Measurements from ENCODE around the gene CENPN. TPM values are rescaled to one million over a fixed set of nuclear protein-coding genes. Genes with fewer than 3 reads are reported as not detected.

The CENPN gene
- polyA plus RNA-seq, 3 donors = 2.5 to 4.9 (median 4.4) TPM

DNA sequence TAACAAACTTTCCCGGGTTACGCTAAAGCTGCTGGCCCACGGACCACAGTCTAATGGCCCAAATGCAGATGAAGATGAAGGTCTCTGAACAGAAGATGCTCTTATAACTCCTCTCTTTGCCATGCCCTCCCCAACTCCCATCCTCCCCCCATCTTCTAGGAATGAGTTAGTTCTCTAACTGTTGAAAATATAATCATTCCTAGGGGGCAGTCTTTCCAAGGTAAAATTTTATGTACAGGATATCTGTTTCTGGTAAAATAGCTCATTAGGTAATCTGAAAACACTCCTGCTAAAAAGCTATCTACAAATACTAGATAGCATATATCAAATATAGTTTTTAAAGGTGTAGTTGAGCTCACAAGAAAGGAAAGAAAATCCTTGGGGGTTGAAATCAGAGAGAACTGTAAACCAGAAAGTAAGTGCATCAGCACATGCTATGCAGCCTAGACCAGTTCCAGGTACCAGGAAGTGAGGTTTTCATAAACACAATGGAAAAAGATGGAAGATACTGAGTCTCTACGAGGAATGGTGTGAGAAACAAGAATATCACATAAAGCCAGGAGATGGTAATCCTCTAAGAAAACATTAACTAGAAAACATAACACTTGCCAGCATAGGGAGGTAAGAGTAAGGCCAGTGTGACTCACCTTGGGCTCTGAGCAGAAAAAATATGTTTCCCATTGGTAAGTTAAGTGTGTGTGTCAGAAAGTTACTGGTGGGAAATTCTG lies 38.5 kb upstream of the CENPN start:
- Histone ChIP-seq H3K9ac (ENCODE audit: insufficient read depth, low read length, poor library complexity, severe bottlenecking) (no peak overlapping the region), H3K27me3 (ENCODE audit: control insufficient read depth in 2 of 2, insufficient read depth in 2 of 2, low read length in 2 of 2) (no peaks in the 10 kb centered on the region), H3K36me3 (replicated peaks in 1 of 2; ENCODE audit: control insufficient read depth in 1 of 2, insufficient read depth in 2 of 2, low read length in 2 of 2) (peaks cover 0 to 10% of the 10 kb centered on the region in 2 donors), H3K9me3 (replicated peaks in 1 of 2; ENCODE audit: control insufficient read depth in 1 of 2, insufficient read depth in 1 of 2, low read length in 2 of 2) (no peaks in the 10 kb centered on the region), H2AFZ (ENCODE audit: insufficient read depth, low read depth, low read length, poor library complexity, severe bottlenecking) (no peak overlapping the region), H3K4me2 (replicated peaks; ENCODE audit: extremely low read depth, low read length, poor library complexity, severe bottlenecking) (no peak overlapping the region), H3K27ac (ENCODE audit: low read depth in 1 of 2, low read length in 2 of 2) (no peak overlapping the region), H4K20me1 (ENCODE audit: insufficient read depth, low read length) (no peaks in the 10 kb centered on the region), H3K79me2 (ENCODE audit: insufficient read depth, low read length) (no peaks in the 10 kb centered on the region), H3K4me1 (ENCODE audit: control insufficient read depth in 1 of 2, insufficient read depth in 2 of 2, low read length in 2 of 2) (no peaks in the 10 kb centered on the region), H3K4me3 (replicated peaks in 1 of 3; ENCODE audit: low read depth in 2 of 3, low read length in 3 of 3) (no peak overlapping the region)
- Mint-ChIP-seq H3K27me3 (ENCODE audit: low read depth in 3 of 3) (peaks cover 0 to 5% (median 2%) of the 10 kb centered on the region in 3 donors), H3K9me3 (peaks cover 0 to 2% (median 0%) of the 10 kb centered on the region in 7 donors), H3K36me3 (peaks cover 17 to 34% of the 10 kb centered on the region in 2 donors), H3K27ac (no peak overlapping the region), H3K4me3 (no peak overlapping the region), H3K4me1 (no peaks in the 10 kb centered on the region)
- TF ChIP-seq, protein P1, sequence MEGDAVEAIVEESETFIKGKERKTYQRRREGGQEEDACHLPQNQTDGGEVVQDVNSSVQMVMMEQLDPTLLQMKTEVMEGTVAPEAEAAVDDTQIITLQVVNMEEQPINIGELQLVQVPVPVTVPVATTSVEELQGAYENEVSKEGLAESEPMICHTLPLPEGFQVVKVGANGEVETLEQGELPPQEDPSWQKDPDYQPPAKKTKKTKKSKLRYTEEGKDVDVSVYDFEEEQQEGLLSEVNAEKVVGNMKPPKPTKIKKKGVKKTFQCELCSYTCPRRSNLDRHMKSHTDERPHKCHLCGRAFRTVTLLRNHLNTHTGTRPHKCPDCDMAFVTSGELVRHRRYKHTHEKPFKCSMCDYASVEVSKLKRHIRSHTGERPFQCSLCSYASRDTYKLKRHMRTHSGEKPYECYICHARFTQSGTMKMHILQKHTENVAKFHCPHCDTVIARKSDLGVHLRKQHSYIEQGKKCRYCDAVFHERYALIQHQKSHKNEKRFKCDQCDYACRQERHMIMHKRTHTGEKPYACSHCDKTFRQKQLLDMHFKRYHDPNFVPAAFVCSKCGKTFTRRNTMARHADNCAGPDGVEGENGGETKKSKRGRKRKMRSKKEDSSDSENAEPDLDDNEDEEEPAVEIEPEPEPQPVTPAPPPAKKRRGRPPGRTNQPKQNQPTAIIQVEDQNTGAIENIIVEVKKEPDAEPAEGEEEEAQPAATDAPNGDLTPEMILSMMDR (IDR thresholded peaks at IDR 0.05) = no peak
- intact Hi-C loops (cut with micrococcal nuclease) = no loop called here
- no peak for DNase-seq
- WGBS (ENCODE audit: insufficient coverage) = 100% methylated on average over 3 of the region's 4 CpGs

- intact Hi-C loops (cut with micrococcal nuclease) = no loop called here
- Histone ChIP-seq H3K9me3 (replicated peaks in 1 of 2; ENCODE audit: control insufficient read depth in 1 of 2, insufficient read depth in 1 of 2, low read length in 2 of 2) (no peaks in the 10 kb centered on the region), H3K27me3 (ENCODE audit: control insufficient read depth in 2 of 2, insufficient read depth in 2 of 2, low read length in 2 of 2) (no peaks in the 10 kb centered on the region), H3K4me2 (replicated peaks; ENCODE audit: extremely low read depth, low read length, poor library complexity, severe bottlenecking) (no peak overlapping the region), H3K27ac (ENCODE audit: low read depth in 1 of 2, low read length in 2 of 2) (no peak overlapping the region), H3K79me2 (ENCODE audit: insufficient read depth, low read length) (no peaks in the 10 kb centered on the region), H2AFZ (ENCODE audit: insufficient read depth, low read depth, low read length, poor library complexity, severe bottlenecking) (no peak overlapping the region), H3K4me3 (replicated peaks in 1 of 3; ENCODE audit: low read depth in 2 of 3, low read length in 3 of 3) (no peak overlapping the region), H3K9ac (ENCODE audit: insufficient read depth, low read length, poor library complexity, severe bottlenecking) (no peak overlapping the region), H3K4me1 (ENCODE audit: control insufficient read depth in 1 of 2, insufficient read depth in 2 of 2, low read length in 2 of 2) (no peaks in the 10 kb centered on the region), H4K20me1 (ENCODE audit: insufficient read depth, low read length) (no peaks in the 10 kb centered on the region), H3K36me3 (replicated peaks in 1 of 2; ENCODE audit: control insufficient read depth in 1 of 2, insufficient read depth in 2 of 2, low read length in 2 of 2) (peaks cover 0 to 11% of the 10 kb centered on the region in 2 donors)
- H3K27me3 Mint-ChIP-seq (ENCODE audit: low read depth in 3 of 3) = peaks cover 0 to 5% (median 2%) of the 10 kb centered on the region in 3 donors
- no peak overlapping the region for H3K4me3 Mint-ChIP-seq
- WGBS (ENCODE audit: insufficient coverage) = 100% methylated on average over 2 of the region's 3 CpGs
- H3K27ac Mint-ChIP-seq = no peak overlapping the region
- H3K36me3 Mint-ChIP-seq = peaks cover 21 to 37% of the 10 kb centered on the region in 2 donors
- no peak for DNase-seq
- TF ChIP-seq, protein P1 (IDR thresholded peaks at IDR 0.05) = no peak
- no peaks in the 10 kb centered on the region for H3K4me1 Mint-ChIP-seq
- H3K9me3 Mint-ChIP-seq = peaks cover 0 to 2% (median 0%) of the 10 kb centered on the region in 7 donors
These were observed 37.9 kb upstream of the CENPN start for GRCh38 chr16:80969114-80969484.

All from CD14-positive monocyte (primary cell).